ENCODE results near the gene KIF6. TPM values are rescaled to one million over a fixed set of nuclear protein-coding genes. Genes with fewer than 3 reads are reported as not detected.

The KIF6 gene
- total RNA-seq, 1 donor from 2014 or later, result not detected

DNA sequence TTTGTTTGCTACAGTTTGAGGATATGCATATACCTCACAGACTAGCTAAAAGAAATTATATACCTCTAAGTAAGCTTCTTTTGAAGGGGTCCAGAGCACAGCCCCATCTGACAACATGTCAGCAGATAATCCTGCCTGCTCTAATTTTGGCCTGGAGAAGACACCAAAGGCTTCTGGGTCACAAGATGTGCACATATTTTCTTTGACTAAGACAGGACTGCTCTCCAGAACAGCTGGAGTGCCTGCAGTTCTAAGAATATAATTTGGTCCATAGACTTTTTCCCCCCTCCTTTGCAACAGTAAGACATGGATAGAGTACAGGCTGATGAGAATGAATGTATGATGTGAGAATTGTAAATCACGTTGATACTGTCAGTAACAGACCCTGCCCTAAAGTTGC is 294.8 kb downstream of the KIF6 start:
- ChIA-PET CTCF (no interaction called here), POLR2A (no interaction called here)
- no peaks in the 10 kb centered on the region for H3K36me3 Mint-ChIP-seq (ENCODE audit: low read depth)
- ATAC-seq (ENCODE audit: low read depth) (no peak), DNase-seq (no peak)
- no peaks in the 10 kb centered on the region for H3K9me3 Mint-ChIP-seq
- H3K4me3 Mint-ChIP-seq, result no peak overlapping the region
- peaks cover 7% of the 10 kb centered on the region for H3K27me3 Mint-ChIP-seq
- TF ChIP-seq, protein P1, sequence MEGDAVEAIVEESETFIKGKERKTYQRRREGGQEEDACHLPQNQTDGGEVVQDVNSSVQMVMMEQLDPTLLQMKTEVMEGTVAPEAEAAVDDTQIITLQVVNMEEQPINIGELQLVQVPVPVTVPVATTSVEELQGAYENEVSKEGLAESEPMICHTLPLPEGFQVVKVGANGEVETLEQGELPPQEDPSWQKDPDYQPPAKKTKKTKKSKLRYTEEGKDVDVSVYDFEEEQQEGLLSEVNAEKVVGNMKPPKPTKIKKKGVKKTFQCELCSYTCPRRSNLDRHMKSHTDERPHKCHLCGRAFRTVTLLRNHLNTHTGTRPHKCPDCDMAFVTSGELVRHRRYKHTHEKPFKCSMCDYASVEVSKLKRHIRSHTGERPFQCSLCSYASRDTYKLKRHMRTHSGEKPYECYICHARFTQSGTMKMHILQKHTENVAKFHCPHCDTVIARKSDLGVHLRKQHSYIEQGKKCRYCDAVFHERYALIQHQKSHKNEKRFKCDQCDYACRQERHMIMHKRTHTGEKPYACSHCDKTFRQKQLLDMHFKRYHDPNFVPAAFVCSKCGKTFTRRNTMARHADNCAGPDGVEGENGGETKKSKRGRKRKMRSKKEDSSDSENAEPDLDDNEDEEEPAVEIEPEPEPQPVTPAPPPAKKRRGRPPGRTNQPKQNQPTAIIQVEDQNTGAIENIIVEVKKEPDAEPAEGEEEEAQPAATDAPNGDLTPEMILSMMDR (IDR thresholded peaks at IDR 0.05), result no peak
- H3K4me1 Mint-ChIP-seq, result peaks cover 4% of the 10 kb centered on the region
- intact Hi-C loops (cut with micrococcal nuclease), result no loop called here
- no peak overlapping the region for H3K27ac Mint-ChIP-seq

DNA sequence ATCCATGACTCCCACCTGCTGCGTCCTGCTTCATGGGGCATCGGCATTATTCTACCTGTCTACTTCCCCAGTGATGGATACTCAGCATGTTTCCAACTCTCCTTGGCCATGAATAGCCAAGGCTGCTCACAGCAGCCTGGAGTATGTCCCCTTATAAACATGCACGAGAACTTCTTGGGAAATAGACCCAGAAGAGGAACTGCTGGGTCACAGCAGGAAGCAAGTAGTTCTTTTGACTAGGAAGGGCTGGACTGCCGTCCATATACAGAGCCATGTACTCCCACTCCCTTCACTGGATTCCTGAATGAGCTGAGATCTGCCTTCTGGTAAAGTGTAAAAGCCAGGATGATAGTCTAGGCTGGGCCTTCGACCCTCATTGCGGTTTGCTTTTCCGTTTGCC is 296.4 kb downstream of the KIF6 start:
- Mint-ChIP-seq H3K27ac (no peak overlapping the region), H3K4me3 (no peak overlapping the region), H3K36me3 (ENCODE audit: low read depth) (no peaks in the 10 kb centered on the region), H3K27me3 (peaks cover 10% of the 10 kb centered on the region), H3K9me3 (no peaks in the 10 kb centered on the region), H3K4me1 (peaks cover 4% of the 10 kb centered on the region)
- ChIA-PET CTCF (no interaction called here), POLR2A (no interaction called here)
- TF ChIP-seq, protein P1 (IDR thresholded peaks at IDR 0.05), result no peak
- ATAC-seq (ENCODE audit: low read depth) (no peak), DNase-seq (no peak)
- intact Hi-C loops (cut with micrococcal nuclease), result no loop called here

DNA sequence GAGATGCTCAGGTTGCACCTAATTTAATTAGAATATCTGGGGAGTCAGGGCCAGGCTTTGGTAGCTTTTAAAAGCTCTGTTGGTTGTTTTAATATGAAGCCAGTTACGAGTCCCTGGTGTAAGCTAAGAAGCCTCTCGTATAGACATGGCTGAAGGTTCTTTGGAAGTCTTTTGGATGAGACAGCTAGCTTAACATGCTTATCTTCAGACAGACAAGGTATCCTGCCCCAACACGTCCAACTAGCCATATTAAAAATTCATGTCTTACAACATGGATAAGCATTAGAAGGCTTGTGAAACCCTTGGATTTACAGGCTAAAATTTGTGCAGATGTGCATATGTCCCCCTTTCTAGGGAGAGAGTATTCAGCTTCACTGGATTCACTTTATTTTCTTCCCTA is 297.1 kb downstream of the KIF6 start:
- Mint-ChIP-seq H3K27ac (no peak overlapping the region), H3K27me3 (peaks cover 10% of the 10 kb centered on the region), H3K4me1 (peaks cover 4% of the 10 kb centered on the region), H3K4me3 (no peak overlapping the region), H3K36me3 (ENCODE audit: low read depth) (no peaks in the 10 kb centered on the region), H3K9me3 (no peaks in the 10 kb centered on the region)
- ChIA-PET CTCF (no interaction called here), POLR2A (no interaction called here)
- intact Hi-C loops (cut with micrococcal nuclease), result no loop called here
- DNase-seq, result no peak
- TF ChIP-seq, protein P1 (IDR thresholded peaks at IDR 0.05), result no peak
- ATAC-seq (ENCODE audit: low read depth), result no peak

DNA sequence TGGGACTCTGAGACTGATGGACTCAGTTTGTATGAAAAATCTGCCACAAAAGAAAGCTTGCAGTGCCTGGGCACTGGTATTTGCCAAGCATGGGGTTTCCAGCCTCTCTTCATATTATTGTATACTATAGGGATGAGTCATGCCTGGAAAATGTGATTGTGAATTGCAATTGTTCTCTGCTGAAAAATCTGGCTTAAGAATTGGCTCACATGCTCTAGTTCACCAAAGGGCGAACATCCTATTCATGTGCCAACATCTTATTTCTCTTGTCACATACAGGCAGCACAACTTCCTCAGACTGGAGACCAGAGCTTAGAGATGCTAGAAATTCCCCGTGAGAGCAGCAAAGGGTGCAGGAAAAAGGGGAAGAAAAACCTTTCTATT is 299.1 kb downstream of the KIF6 start:
- intact Hi-C loops (cut with micrococcal nuclease), result no loop called here
- no peaks in the 10 kb centered on the region for H3K36me3 Mint-ChIP-seq (ENCODE audit: low read depth)
- no peak overlapping the region for H3K4me3 Mint-ChIP-seq
- H3K9me3 Mint-ChIP-seq, result no peaks in the 10 kb centered on the region
- no peak overlapping the region for H3K27ac Mint-ChIP-seq
- ChIA-PET CTCF (no interaction called here), POLR2A (no interaction called here)
- DNase-seq, result no peak
- ATAC-seq (ENCODE audit: low read depth), result no peak
- TF ChIP-seq, protein P1 (IDR thresholded peaks at IDR 0.05), result no peak
- H3K27me3 Mint-ChIP-seq, result peaks cover 10% of the 10 kb centered on the region
- no peaks in the 10 kb centered on the region for H3K4me1 Mint-ChIP-seq

DNA sequence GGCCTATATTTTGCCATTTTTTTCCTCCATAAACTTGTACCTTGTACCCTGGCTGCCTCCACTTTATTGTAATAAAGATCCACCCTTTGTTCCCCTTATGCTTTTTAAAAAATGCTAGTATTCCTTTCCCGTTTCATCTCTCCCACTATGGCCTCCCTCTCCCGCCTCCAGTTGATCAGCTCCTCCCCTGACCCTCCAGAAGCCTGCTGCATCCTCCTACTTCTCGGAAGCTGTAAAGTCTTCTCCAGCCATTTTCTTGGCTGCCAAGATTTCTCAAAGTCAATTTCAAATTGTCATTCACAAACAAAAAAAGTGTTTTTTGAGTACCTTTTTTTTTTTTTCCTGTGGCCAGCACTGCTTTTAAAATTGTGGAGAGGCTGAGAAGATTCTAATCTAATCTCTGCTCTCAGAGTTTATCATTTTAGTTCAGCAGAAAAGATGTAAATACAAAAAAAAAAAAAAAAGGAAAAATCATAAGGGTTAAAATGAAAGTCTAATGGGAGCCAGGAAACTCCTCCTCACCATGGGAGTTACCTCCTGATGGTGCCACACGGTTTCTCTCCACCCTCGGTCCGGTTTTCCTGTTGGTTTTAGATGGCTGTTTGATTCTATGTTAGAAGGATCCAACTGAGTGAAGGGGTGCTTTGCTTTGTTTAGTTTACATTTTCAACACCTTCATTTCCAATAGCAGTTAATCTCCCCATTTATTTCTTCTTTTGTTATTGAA is 299.7 kb downstream of the KIF6 start:
- Mint-ChIP-seq H3K36me3 (ENCODE audit: low read depth) (no peaks in the 10 kb centered on the region), H3K4me1 (no peaks in the 10 kb centered on the region), H3K4me3 (no peak overlapping the region), H3K27me3 (peaks cover 10% of the 10 kb centered on the region), H3K27ac (no peak overlapping the region), H3K9me3 (no peaks in the 10 kb centered on the region)
- TF ChIP-seq, protein P1 (IDR thresholded peaks at IDR 0.05), result no peak
- POLR2A ChIA-PET, result no interaction called here
- ATAC-seq (ENCODE audit: low read depth), result no peak
- CTCF ChIA-PET, result no interaction called here
- DNase-seq, result no peak
- intact Hi-C loops (cut with micrococcal nuclease), result no loop called here
